Calu3 (cell line): ENCODE data around the gene MSL2. TPM values are rescaled to one million over a fixed set of nuclear protein-coding genes. Genes with fewer than 3 reads are reported as not detected.

Source experiments
- BruUV-seq: library from RNA; stranded (reverse); fragments of 400-500 nt; replicated peaks from 2 replicates; lab custom pipeline; 2021; lab: Mats Ljungman, UMichigan
- CTCF ChIA-PET: fragments of 300-600 bp; sonication (Branson Sonifier 250); formaldehyde crosslinking; loops from one replicate; lab custom pipeline; 2022; ENCODE audit warnings: antibody characterized with exemption; lab: Charles Lee
- DNase-seq: peaks from one replicate; pipeline ENCODE4 v3.0.0; 2022
- H3K27ac Mint-ChIP-seq: one replicate; pipeline ENCODE4 v1.8.0; 2022; ENCODE audit warnings: mixed read lengths; ENCODE audit not compliant: unreplicated experiment
- H3K27me3 Mint-ChIP-seq: one replicate; pipeline ENCODE4 v1.8.0; 2022; ENCODE audit warnings: mixed read lengths; ENCODE audit not compliant: unreplicated experiment
- H3K36me3 Mint-ChIP-seq: one replicate; pipeline ENCODE4 v1.8.0; 2022; ENCODE audit warnings: mild to moderate bottlenecking, moderate library complexity, mixed read lengths; ENCODE audit not compliant: insufficient read depth, unreplicated experiment
- H3K4me1 Mint-ChIP-seq: one replicate; pipeline ENCODE4 v1.8.0; 2022; ENCODE audit warnings: mild to moderate bottlenecking, low read depth, mixed read lengths; ENCODE audit not compliant: unreplicated experiment
- H3K4me3 Mint-ChIP-seq: one replicate; pipeline ENCODE4 v1.8.0; 2022; ENCODE audit warnings: mild to moderate bottlenecking, low read depth, moderate library complexity, mixed read lengths; ENCODE audit not compliant: unreplicated experiment
- H3K9me3 Mint-ChIP-seq: one replicate; pipeline ENCODE4 v1.8.0; 2022; ENCODE audit warnings: low read depth, mixed read lengths; ENCODE audit not compliant: unreplicated experiment
- intact Hi-C: fragments of 100-400 bp; cut with micrococcal nuclease; formaldehyde crosslinking; loops from one replicate; pipeline ENCODE4 v1.10.0; 2022; ENCODE audit not compliant: unreplicated experiment
- total RNA-seq: library from RNA; stranded (reverse); gene quantifications from 2 replicates; pipeline ENCODE4 v1.2.3, GENCODE V29; 2022
- TF ChIP-seq, protein P1 (sequence below): fragments of 200-600 bp; IDR thresholded peaks from one replicate; pipeline ENCODE4 v1.8.0; 2022; ENCODE audit warnings: antibody characterized with exemption; ENCODE audit not compliant: unreplicated experiment

Gene MSL2
- total RNA-seq, 1 experiment from 2014 or later, result 63.9 TPM

DNA sequence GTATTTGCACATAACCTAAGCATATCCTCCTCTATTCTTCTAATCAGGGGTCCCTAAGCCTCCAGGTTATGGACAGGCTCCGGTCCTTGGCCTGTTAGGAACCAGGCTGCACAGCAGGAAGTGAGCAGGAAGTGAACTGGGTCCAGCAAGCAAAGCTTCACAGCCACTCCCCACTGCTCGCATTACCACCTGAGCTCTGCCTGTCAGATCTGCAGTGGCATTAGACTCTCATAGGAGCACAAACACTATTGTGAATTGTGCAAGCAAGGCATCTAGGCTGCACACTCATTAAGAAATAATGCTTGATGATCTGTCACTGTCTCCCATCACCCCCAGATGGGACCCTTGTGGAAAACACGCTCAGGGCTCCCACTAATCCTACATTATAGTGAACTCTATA is 9.8 kb downstream of the MSL2 start:
- DNase-seq, result peak; percentile 68
- Mint-ChIP-seq H3K27ac (peak overlapping the region; percentile 48), H3K9me3 (no peaks in the 10 kb centered on the region), H3K4me3 (no peak overlapping the region), H3K27me3 (no peaks in the 10 kb centered on the region), H3K36me3 (peaks cover 59% of the 10 kb centered on the region), H3K4me1 (peaks cover 74% of the 10 kb centered on the region)
- intact Hi-C loops, result loop anchor here (2.0 to 10.0 kb wide), 2 partner anchors 38 to 438 kb away; no protein-coding TSS in a partner anchor
- TF ChIP-seq, protein P1, sequence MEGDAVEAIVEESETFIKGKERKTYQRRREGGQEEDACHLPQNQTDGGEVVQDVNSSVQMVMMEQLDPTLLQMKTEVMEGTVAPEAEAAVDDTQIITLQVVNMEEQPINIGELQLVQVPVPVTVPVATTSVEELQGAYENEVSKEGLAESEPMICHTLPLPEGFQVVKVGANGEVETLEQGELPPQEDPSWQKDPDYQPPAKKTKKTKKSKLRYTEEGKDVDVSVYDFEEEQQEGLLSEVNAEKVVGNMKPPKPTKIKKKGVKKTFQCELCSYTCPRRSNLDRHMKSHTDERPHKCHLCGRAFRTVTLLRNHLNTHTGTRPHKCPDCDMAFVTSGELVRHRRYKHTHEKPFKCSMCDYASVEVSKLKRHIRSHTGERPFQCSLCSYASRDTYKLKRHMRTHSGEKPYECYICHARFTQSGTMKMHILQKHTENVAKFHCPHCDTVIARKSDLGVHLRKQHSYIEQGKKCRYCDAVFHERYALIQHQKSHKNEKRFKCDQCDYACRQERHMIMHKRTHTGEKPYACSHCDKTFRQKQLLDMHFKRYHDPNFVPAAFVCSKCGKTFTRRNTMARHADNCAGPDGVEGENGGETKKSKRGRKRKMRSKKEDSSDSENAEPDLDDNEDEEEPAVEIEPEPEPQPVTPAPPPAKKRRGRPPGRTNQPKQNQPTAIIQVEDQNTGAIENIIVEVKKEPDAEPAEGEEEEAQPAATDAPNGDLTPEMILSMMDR, result no peak
- BruUV-seq, result no TSS peak
- CTCF ChIA-PET, result interaction anchor here (1.0 to 1.5 kb wide), 3 partner anchors 9 to 566 kb away, joined by 3 read pairs; partner anchors contain the start of genes MSL2 and STAG1

- DNase-seq, result no peak
- Mint-ChIP-seq H3K27me3 (no peaks in the 10 kb centered on the region), H3K9me3 (no peaks in the 10 kb centered on the region), H3K4me1 (peaks cover 78% of the 10 kb centered on the region), H3K36me3 (peaks cover 63% of the 10 kb centered on the region), H3K4me3 (no peak overlapping the region), H3K27ac (no peak overlapping the region)
- intact Hi-C loops, result loop anchor here (10.0 kb wide), 1 partner anchor 440 kb away; no protein-coding TSS in a partner anchor
- TF ChIP-seq, protein P1, result no peak
- CTCF ChIA-PET, result interaction anchor here (0.6 kb wide), 1 partner anchor 28 kb away, joined by 10 read pairs; no protein-coding TSS in a partner anchor
- no TSS peak for BruUV-seq
Measured at GRCh38 chr3:136184703-136185102, 11.4 kb downstream of the MSL2 start.

- no peaks in the 10 kb centered on the region for H3K27me3 Mint-ChIP-seq
- H3K4me1 Mint-ChIP-seq, result peaks cover 58% of the 10 kb centered on the region
- H3K27ac Mint-ChIP-seq, result peak overlapping the region; percentile 61
- peaks cover 48% of the 10 kb centered on the region for H3K36me3 Mint-ChIP-seq
- CTCF ChIA-PET, result interaction anchor here (0.6 to 3.4 kb wide), 6 partner anchors 10 to 102 kb away, joined by 3 to 18 read pairs (median 6); partner anchors contain the start of gene MSL2
- BruUV-seq, result no TSS peak
- DNase-seq, result no peak
- peak overlapping the region; percentile 41 for H3K4me3 Mint-ChIP-seq
- intact Hi-C loops, result loop anchor here (1.0 to 10.0 kb wide), 2 partner anchors 10 to 443 kb away; no protein-coding TSS in a partner anchor
- TF ChIP-seq, protein P1, result no peak
- H3K9me3 Mint-ChIP-seq, result no peaks in the 10 kb centered on the region
Measured at GRCh38 chr3:136181741-136182140, 14.4 kb downstream of the MSL2 start.

GRCh38 chr3:136177876-136178275 is 18.3 kb downstream of the MSL2 start:
- TF ChIP-seq, protein P1, result no peak
- BruUV-seq, result no TSS peak
- Mint-ChIP-seq H3K4me3 (no peak overlapping the region), H3K27ac (no peak overlapping the region), H3K36me3 (peaks cover 34% of the 10 kb centered on the region), H3K27me3 (no peaks in the 10 kb centered on the region), H3K4me1 (peaks cover 32% of the 10 kb centered on the region), H3K9me3 (no peaks in the 10 kb centered on the region)
- CTCF ChIA-PET, result interaction anchor here (0.7 to 1.4 kb wide), 2 partner anchors 9 to 24 kb away, joined by 3 read pairs; no protein-coding TSS in a partner anchor
- intact Hi-C loops, result no loop called here
- no peak for DNase-seq
